Epithelial cell of prostate (primary cell): ENCODE data around the gene POLR2J3.
"Not testable (repeated sequence)": the region's sequence is repeated elsewhere in the genome, so short reads cannot be mapped to it uniquely, and the experiment has no call there.

Experiments used
- DNase-seq: peaks from one replicate; pipeline ENCODE4 v3.0.0-alpha.2; 2011; ENCODE audit warnings: low read depth, low spot score
- H3K27ac ChIP-seq: fragments of 450-650 bp; 2 replicates; pipeline ENCODE4 v1.5.1; 2017; ENCODE audit warnings: mild to moderate bottlenecking

The POLR2J3 gene

GRCh38 chr7:102592477-102593019 is 20.2 kb upstream of the POLR2J3 start:
- H3K27ac ChIP-seq, DNase-seq: not testable (repeated sequence)

DNA sequence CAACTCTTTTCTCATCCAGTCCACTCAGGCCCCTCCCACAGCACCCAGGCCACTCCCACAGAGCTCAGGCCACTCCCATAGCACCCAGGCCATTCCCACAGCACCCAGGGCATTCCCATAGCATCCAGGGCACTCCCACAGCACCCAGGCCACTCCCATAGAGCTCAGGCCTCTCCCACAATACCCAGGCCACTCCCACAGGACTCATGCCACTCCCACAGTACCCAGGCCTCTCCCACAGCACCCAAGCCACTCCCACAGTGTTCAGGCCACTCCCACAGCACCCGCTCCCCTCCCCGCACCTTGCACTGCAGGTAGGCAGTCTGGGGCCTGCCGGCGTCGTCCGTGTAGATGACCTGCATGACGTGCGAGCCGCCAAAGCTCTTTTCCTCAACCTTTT is 17.5 kb upstream of the POLR2J3 start:
- not testable (repeated sequence) for DNase-seq, H3K27ac ChIP-seq

DNA sequence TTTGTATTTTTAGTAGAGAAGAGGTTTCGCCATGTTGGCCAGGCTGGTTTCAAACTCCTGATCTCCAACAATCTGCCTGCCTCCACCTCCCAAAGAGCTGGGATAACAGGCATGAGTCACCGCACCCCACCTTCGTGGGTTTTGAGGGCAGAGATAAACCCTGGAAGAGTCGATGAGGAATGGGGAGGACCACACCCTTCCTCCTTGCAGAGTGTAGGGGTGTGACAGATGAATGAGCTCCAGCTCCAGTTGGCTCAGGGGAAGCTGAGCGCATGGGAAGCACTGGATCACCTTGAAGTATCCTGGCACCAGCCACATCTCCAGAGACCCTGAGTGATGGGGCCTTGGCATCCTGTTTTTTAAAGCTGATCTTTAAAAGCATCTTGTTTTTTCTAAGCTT is 11.1 kb upstream of the POLR2J3 start:
- not testable (repeated sequence) for DNase-seq, H3K27ac ChIP-seq

- not testable (repeated sequence) for DNase-seq, H3K27ac ChIP-seq
These were observed 9.3 kb upstream of the POLR2J3 start for GRCh38 chr7:102581722-102582121.

DNA sequence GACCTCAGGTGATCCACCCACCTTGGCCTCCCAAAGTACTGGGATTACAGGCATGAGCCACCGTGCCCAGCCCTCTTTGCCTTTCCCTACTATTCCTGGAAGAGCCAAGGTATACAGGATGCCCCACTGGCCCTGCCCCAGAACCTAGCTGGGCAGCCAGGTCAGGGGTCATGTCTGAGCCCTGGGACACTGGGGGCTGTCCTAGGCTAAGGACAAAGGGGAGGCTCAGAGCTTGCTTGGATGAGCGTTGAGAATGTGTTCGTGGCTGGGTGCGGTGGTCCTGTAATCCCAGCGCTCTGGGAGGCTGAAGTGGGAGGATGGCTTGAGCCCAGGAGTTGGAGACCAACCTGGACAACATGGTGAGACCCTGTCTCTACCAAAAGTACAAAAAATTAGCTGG is 6.1 kb upstream of the POLR2J3 start:
- not testable (repeated sequence) for H3K27ac ChIP-seq, DNase-seq

DNA sequence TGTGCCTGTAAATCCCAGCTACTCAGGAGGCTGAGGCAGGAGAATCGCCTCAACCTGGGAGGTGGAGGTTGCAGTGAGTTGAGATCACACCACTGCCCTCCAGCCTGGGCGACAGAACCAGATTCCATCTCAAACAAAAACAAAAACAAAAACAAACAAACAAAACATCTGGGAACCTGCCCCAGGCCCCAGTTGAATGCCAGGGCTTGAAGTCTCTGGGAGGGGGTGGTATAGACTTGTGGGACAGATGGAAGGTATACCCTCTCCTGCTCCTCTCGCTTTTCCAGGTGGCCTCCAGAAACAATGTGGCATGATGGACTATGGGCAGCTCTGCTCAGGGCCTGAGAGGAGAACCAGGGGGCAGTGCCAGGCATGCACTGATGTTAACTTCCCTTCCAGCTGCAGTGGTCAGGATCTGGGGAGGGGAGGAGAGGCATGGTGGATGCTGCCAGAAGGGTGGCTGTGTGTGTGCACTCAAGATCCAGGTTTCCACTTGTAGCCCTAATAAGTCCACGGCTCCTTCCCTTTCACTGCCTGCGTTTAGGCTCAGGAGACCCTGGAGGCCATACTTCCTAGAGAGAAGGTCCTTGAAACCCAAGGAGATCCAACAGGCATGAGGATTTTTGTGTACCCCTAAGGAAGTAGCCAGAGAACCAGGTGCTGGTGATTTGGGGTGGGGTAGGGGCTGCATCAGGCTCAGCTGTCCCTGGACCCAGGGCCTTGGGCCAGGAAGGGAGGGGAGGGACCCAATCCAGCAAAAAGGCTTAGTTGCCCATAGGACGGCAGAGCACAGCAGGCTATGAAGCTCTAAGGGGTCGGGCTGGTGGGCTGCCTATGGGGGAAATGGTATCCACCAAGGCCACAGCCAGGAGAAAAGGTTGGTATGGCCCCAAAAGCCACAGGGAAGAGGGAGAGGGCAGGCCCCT is 5.2 kb upstream of the POLR2J3 start:
- H3K27ac ChIP-seq, DNase-seq: not testable (repeated sequence)

- H3K27ac ChIP-seq, DNase-seq: not testable (repeated sequence)
These were observed 4.0 kb upstream of the POLR2J3 start for GRCh38 chr7:102576363-102576762.

GRCh38 chr7:102574607-102575006 is 2.2 kb upstream of the POLR2J3 start:
- DNase-seq, H3K27ac ChIP-seq: not testable (repeated sequence)

GRCh38 chr7:102568620-102569019 is 3.8 kb downstream of the POLR2J3 start:
- DNase-seq, H3K27ac ChIP-seq: not testable (repeated sequence)

GRCh38 chr7:102550808-102551422 is 21.5 kb downstream of the POLR2J3 start, which contains the start of gene SPDYE2:
SPDYE2 (plus strand) TSS chr7:102551226; CDS start chr7:102553256, 2,030 bp downstream.
- not testable (repeated sequence) for DNase-seq

GRCh38 chr7:102546353-102546752 is 26.0 kb downstream of the POLR2J3 start:
- H3K27ac ChIP-seq, DNase-seq: not testable (repeated sequence)

More at GRCh38 chr7:102550808-102551422, 21.5 kb downstream of the POLR2J3 start, which contains the start of gene SPDYE2:
- not testable (repeated sequence) for H3K27ac ChIP-seq

DNA sequence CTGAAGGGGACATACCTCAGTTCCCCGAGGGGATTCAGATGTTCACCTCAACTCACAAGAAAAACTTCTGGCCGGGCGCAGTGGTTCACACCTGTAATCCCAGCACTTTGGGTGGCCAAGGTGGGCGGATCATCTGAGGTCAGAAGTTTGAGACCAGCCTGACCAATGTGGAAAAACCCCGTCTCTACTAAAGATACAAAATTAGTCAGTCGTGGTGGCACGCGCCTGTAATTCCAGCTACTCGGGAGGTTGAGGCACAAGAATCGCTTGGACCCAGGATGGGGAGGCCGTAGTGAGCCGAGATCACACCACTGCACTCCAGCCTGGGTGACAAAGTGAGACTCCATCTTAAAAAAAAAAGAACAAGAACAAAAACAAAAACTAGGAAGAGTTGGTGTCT is 27.1 kb downstream of the POLR2J3 start:
- not testable (repeated sequence) for H3K27ac ChIP-seq, DNase-seq

DNA sequence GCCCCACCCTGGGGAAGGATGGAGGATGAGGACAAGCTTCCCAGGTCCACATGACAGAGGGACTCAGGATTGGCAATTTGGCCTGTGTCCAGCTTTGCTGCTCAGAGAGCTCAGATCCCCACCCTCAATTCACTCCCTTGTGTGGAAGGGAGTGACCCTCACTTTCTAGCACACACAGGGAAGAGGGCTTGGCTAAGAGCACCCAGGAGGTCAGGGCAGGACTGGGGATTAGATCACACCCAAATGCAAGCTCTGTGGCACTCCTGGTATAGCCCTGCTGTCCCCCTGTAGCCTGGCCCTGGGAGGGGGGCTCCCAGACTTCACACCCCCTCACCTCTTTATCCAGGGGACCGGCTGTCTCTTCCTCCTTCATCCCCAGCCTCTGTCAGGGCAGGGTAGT is 28.0 kb downstream of the POLR2J3 start:
- DNase-seq, H3K27ac ChIP-seq: not testable (repeated sequence)

DNA sequence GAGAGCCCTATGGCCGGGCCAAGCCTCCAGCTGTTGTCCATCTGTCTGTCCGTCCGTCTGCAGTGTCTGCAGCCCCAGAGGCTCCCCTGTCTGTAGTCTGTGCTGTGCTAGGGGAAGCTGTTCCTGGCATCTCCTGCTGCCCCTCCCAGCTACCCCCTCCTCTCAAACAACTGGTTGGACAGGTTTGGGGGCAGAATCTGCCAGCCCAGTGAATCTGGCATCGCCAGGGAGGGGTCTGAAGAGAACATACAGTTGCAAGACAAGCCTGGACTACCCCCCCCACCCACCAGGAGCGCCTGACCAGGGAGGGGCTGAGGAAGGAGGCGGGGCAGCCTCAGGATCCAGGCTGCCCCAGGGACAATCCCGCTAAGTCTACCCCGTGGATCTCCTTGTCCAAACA is 28.8 kb downstream of the POLR2J3 start, which contains the start of gene UPK3BL2:
Gene UPK3BL2, minus strand, starts transcription at position 101 of the 400 bp plus-strand sequence. Its CDS starts 60 bp downstream, at position 41.
- not testable (repeated sequence) for H3K27ac ChIP-seq, DNase-seq

- DNase-seq, H3K27ac ChIP-seq: not testable (repeated sequence)
These were observed 29.6 kb downstream of the POLR2J3 start for GRCh38 chr7:102542771-102543170.

DNA sequence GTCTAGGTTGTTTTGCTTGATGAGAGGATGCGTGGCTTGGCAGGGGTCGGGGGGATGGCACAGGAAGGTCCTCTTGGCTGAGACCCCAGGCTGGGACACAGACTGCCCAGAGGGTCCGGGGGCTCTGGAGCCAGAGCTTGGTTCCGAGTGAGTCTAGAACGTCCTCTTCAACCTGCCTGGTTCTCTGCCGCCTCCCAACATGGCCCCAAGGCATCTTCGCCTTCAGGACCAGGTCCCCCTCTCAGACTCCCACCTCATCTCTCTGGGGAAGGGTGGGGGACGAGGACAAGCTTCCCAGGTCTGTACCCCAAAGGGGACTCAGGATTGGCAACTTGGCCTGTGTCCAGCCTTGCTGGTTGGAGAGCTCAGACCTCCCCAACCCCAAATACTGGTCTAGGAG is 30.3 kb downstream of the POLR2J3 start:
- DNase-seq, H3K27ac ChIP-seq: not testable (repeated sequence)

- DNase-seq, H3K27ac ChIP-seq: not testable (repeated sequence)
These were observed 31.8 kb downstream of the POLR2J3 start for GRCh38 chr7:102540604-102541003.

DNA sequence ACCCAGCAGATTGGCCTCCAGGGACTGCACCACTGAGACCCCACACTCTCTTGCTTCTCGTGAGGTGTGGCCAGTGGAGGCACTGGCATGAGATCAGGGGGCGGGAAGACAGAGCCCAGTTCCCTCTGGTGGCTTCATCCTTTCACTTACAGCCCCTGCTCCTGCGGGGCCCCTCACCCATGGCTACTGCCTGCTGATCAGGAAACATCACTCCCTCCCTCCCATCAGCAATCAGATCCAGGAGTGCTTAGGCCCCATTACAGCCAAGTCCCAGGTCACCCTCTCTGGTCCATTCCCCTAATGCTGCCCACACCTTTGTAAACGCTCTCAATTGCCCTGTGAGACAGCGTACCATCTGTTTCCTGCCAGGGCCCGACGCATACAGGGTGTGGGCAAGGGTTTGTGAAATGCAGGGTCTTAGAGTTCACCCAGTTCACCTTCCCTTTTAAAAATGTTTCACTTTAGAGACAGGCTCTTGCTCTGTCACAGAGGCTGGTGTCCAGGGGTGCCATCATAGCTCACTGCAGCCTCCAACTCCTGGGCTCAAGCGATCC is 37.2 kb downstream of the POLR2J3 start:
- DNase-seq = not testable (repeated sequence)

GRCh38 chr7:102532127-102532526 is 40.3 kb downstream of the POLR2J3 start:
- not testable (repeated sequence) for H3K27ac ChIP-seq, DNase-seq

More for the DNA sequence above, 37.2 kb downstream of the POLR2J3 start:
- H3K27ac ChIP-seq = not testable (repeated sequence)

- DNase-seq, H3K27ac ChIP-seq: not testable (repeated sequence)
These were observed 40.8 kb downstream of the POLR2J3 start for GRCh38 chr7:102531583-102531982.
